CMK (cell line): Measurements from ENCODE around the gene ADORA3.

Experiments used
- DNase-seq: peaks from one replicate; pipeline ENCODE4 v3.0.0-alpha.2; 2010; ENCODE audit warnings: low read depth

Gene ADORA3

DNA sequence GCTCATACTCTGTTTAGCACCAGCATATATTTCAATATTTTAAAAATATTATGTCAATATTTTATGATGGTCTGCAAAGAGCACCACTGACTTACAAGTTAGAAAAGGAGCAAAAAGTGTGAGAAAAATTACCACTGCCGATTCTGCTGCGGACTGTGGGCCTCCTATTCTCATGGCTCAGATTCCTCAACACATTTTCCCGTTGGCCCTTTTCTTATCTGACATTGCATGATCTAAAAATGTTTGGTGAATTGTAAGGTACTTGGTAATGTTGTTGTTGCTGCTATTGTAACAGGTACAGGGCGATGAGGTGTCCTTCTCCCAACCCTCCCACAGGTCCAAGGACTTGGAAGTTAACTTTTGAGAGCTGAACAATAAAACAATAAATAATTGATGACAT is 28.9 kb downstream of the ADORA3 start:
- DNase-seq = no peak

DNA sequence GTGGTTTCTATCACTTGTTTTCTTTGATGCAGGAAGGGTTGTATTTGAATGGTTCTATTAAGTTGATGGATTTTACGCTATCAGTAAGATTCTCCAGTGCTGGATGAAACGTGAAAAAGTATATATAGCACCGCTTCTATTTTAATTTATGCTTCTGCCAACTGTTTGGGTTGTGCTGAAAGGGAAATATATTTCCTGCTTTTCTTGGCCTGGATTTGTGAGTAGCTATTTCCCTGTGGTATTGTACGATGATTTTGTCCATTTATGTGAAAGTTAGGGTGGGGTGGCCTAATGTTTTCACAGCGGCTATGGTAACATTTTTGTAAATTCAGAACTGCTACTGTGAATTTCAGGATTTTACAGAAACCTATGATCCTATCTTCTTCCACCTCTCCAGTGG is 29.3 kb downstream of the ADORA3 start:
- DNase-seq = no peak

DNA sequence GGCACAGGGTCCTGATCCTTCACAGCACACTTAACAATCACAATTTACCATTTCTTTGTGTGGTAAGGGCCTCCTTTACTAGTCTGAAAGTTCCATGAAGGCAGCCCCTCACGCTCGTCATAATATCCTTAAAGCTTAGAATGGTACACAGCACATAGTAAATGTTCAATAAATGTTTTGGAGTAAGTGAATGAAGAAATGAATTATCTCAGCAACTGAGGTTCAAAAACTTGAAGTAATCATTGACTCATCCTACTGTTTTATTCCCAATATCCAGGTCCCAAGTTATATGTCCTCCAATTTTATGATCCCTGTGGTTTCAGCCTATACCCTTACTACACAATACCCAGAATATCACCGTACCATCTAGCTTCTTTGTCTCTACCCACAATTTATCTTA is 31.9 kb downstream of the ADORA3 start:
- no peak for DNase-seq

DNA sequence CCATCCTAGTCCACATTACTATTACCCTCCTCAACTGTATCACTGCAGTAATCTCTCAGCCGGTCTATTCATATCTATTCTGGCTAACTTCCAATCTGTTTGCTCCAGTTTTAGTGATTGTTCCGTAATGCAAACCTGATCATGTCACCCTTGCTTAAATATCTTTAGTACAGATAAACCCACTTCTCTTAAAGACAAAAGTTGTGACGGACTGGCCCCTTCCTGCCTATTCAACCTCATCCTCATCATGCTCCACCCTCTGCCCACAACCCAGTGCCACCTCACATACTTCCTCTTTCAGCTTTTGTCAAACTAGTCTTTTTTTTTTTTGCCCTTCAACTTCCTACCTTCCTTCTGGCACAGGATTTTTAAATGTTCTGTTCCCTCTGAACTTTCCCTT is 32.4 kb downstream of the ADORA3 start:
- DNase-seq = no peak

DNA sequence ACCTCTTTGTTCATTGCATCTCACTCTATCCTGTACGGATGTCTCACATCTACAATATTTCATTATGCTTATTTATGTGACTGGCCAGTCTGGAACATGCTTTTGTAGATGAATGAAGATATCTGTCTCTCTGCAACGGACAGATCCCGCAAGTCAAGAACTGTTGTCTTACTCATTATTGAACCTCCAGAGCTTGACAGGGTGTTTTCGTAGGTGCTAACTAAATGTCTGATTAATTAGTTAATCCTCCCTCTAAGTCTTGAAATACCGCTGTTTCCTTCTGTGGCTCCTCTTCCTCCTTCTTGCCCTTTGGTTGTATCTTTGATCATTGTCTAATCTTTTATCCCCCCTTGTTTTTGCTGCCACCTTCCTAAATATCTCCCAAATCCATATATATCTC is 32.8 kb downstream of the ADORA3 start:
- no peak for DNase-seq

DNA sequence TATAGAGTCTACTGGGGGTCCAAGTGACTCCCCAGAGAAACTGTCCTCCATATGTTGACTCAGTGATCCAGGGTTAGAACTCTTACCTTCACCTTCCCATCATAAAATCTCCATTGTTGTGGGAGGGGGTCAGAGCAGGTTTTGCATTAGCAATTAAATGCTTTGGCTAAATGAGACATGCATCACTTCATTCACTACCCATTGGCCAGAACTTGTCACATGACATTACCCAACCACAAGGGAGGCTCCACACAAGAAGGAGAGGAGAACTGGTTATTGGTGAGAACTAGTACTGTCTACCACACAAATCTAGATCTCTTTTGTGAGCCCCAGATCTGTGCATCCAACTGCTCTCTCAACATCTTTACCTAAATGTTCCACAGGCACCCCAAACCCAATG is 33.9 kb downstream of the ADORA3 start:
- no peak for DNase-seq

DNA sequence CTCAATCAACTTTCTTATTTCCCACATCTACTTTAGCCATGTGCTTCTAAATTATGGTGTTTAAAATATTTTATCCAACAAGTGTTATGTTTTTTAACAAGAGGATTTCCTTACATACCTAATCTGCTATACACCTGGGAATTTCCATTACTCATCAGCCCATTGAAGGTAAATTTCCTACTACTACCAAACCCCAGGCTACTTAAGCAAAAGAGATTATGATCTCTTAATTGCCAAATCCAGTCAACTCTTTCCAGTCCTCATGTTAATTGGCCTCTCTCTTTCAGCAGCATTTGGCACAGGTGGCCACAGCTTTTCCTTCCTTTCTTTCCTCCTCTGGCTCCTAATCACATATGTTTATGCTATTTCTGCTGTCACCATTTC is 34.7 kb downstream of the ADORA3 start:
- DNase-seq = no peak

DNA sequence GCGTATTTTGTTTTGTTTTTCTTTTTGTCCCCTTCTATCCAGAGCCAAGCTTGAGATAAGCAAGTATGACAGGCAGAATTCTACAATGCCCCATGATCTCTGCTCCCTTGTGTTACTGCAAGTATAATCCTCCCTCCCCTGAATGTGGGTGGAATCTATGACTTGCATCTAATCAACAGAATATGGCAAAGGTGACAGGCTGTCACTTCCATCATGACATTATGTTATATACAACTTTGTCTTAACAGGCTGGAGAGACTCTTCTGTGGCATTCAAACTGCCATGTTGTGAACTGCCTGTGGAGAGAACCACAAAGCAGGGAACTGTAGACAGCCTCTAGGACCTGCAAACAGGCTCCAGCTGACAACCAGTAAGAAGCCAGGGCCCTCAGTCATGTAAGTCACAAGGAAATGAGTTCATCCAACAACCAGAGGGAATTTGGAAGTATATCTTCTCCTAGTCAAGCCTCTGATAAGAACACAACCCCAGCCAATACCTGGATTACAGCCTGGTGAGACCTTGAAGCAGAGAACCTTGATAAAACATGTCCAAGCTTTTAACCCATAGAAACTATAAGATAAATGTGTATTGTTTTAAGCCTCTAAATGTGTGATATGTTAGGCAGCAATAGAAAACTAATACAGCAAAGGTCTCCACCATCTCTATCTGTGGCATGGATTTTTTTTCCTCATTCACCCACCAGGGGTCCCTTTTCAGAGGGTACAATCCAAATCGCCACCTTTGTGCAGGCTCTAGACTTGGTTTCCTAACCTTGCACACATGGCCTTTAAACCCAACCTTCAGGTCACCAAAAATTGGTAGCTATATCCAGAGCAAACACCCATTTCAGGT is 35.3 kb downstream of the ADORA3 start:
- no peak for DNase-seq

DNA sequence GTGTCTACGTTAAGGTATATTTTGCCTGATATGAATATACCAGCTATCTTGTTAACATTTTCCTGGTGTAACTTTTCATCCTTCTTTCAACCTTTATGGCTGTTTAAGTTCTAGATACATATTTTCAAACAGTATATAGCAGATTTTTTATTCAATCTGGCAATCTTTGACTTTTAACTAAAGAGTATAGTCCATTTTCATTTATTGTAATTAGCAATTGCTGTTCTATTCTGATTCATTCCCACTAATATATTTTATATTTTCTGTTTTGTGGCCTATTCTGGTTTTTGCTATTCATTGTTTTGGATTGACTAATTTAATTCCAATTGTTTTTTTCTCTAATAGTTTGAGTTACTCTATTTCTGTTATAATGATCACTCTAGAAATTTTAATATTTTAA is 37.0 kb downstream of the ADORA3 start:
- no peak for DNase-seq

DNA sequence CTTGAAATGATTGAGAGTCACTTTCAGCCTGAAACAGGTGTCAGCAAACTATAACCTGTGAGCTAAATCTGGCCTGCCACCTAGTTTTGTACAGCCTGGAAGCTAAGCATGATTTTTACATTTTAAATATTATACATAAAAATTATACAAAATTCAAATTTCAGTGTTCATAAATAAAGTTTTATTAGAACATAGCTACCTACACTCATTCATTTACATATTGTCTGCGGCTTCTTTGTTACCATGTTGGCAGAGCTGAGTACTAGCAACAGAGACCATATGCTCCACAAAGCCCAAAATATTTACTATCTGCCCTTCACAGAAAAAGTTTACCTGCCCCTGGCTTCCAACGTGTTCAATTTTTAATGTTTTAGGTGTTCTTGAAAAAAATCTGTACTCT is 37.7 kb downstream of the ADORA3 start:
- no peak for DNase-seq

DNA sequence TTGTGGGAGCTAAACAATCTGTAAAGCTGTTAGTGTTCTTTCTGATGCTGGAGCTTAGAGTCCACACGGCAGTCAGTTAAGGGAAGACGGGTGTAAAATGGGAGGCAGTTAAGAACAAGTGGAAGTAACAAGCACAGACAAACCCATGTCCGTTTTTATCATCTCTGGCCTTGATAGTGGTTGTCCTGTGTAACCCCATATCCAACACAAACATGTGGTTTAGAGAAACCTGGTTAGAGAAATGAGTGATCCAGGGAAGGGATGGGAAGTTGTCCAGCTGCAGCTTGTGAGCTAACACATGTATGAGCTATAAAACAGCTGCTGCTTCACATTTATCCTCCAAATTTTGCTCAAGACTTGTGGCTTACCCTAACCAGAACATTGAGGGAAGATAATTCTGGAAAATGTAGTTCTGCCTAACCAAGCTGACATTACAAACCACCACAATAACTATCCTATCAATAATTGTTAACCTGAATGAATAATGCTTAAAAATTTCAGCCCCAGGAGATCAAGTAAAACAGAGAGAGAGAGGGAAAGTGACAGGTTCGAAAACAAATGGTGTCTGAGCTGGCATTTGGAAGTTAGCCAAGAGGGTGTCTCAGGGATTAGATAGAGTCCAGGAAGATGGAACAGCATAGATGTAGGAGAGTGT is 40.3 kb downstream of the ADORA3 start:
- DNase-seq = no peak

DNA sequence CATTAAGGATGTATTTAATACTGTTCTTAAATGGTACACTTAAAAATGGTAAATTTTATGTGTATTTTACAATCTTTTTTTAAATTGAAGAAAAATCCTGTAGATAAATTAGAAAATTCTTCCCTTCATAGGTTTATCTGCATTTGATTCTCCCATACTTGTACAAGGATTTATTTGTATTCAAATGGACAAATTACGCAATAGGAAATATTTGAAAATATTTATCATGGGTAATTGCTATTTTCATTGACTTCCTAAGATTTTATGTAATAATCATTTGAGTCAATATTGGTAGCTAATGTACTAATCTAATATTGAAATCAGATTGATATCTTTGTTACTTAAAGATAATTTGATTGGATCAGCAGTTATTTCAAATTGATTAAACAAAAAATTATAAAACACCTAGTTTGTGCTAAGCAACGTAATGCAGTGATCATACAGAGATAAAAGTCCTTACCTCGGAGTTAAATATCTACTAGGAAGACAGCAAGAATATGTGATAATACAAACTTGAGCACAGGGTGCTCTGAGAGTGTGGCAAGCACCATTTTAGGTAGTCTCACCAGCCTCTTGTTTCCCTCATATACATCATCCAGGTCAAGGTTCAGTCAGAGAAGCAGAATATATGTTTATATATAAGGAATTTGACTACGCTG is 40.9 kb downstream of the ADORA3 start:
- DNase-seq = no peak

DNA sequence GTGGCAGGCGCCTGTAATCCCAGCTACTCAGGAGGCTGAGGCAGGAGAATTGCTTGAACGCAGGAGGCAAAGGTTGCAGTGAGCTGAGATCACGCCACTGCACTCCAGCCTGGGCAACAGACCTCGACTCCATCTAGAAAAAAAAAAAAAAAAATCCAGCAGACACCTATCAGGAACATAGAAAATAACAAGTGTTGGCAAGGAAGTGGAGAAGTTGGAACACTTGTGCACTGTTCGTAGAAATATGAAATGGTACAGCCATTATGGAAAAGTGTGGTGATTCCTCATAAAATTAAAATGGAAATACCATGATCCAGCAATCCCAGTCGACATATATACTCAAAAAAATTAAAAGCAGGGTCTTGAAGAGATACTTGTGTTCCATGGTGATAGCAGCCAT is 41.7 kb downstream of the ADORA3 start:
- no peak for DNase-seq

DNA sequence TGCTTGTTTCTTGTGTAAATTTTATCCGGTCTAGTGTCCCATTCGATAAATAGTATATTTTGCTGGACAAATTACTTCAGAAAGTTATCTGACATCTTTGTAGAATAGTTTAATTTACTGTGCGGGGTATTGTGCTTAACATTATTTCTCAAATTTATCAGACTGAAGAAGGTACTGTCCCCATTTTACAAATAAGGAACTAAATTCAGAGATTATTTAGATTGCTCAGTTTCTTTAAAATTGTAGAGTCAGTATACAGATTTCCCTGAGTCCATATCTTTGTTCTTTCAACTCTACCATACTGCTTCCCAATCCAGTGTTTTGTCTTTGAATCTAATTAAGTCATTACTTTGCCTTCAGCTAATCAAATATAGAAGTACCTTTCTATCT is 47.8 kb downstream of the ADORA3 start:
- no peak for DNase-seq

DNA sequence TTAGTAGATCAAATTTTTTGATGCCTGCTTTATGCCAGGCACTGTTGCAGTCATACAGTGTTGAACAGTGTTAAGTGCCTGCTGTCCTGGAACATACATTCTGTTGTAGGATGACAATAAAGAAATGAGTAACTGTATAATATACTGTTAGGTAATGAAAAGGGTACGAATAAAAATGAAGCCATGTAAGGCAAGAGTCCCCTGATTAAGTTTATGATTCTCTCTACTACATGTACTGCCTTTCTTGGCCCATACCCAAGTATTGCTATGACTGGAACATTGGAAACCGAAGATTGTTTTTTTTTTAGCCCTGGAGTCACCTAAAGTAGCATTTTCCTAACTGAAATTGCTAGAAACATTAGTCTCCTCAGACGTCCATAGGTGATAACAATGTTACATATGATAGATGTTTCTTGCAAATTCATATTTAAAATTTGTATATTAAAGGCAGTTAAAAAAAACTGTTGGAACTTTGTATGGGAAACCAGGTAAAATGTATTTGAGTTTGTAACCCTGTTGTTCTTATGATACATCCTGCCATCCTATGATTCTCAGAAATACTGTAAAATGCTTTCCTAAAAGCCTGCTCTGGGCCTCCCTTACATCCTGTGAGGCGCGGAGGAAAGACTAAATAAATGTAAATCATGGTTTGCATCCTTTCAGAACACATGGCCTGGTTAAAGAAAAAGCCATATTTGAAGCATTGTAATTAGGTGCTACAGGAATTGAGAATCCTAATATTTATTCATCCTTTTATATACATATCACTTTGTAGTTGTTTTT is 48.4 kb downstream of the ADORA3 start:
- no peak for DNase-seq

DNA sequence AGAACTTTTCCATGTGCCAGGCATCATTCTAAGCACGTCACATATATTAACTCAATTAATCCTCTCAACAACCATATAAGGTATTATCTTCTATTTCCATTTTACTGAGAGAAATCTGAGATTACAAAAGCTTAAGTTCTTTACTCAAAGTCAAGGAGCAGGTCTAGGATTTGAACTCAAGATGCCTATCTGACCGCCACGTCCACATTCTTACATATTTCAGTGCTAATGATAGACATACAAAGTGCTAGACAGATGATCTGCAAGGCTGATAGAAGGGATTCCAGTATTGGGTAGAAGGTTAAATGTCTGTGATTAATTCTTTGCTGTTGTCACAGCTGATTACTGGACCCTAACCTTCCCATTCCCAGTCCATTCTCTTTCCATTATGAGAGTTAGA is 49.7 kb downstream of the ADORA3 start:
- no peak for DNase-seq

DNA sequence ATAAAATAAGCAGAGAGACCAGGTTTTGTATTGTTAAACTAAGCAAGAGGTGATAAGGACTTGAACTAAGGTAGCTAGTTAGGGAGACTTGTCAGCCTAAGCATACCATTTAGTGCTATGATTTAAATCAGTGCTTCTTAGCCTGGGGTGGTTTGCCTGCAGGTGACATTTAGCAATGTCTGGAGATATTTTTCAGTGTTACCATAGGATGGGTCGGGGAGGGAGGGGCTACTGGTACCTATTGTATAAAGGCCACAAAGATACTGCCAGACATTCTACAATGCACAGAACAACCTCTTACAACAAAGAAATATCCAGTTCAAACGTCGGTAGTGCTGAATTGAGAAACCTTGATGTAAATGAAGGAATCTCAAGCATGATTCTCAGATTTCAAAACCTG is 50.9 kb downstream of the ADORA3 start:
- no peak for DNase-seq

DNA sequence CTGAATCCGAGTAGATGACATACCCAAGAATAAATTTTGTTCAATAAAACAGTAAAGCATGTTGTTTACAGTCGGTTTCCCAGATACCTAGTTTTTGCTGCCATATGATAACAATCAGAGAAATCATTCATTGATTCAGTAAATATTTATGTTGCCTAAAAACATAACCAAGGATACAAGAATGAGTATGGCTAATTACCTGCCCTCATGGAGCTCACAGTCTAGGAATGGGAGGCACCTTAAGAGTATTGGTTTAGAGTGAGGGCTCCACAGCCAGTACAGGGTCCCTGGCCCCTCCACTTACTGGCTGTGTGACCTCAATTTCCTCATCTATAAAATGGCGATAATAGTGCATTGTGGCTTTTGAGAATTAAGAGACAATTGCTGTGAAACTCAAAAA is 53.2 kb downstream of the ADORA3 start:
- DNase-seq = no peak

DNA sequence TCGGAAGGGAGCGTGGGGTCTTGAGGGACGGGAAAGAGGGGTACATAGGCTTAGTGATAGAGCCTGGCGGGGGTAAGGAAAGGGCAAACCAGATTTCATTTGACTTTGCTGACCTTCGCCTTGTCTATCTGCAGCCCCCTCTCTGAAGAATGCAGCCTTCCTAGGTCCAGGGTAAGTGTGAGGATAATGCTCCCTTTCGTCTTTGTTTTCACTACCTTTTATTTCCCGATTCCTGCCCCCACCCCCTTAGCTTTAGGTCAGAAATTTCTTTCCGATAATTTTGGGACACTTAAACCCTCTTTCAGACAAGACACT is 53.8 kb downstream of the ADORA3 start:
- no peak for DNase-seq
